Measurements from ENCODE around the gene PLA2G4E. TPM values are rescaled to one million over a fixed set of nuclear protein-coding genes. Genes with fewer than 3 reads are reported as not detected.
A peak's percentile ranks its signal among the peaks of the same experiment; 100 is the strongest.

The PLA2G4E gene
- total RNA-seq, 2 donors from 2014 or later = not detected

- Mint-ChIP-seq H3K4me1 (peaks cover 17% of the 10 kb centered on the region), H3K4me3 (no peak overlapping the region), H3K27ac (no peak overlapping the region), H3K27me3 (ENCODE audit: insufficient read depth) (peaks cover 2% of the 10 kb centered on the region), H3K9me3 (no peaks in the 10 kb centered on the region), H3K36me3 (ENCODE audit: low read depth) (no peaks in the 10 kb centered on the region)
- DNase-seq = peak; percentile 35
- Histone ChIP-seq H3K27me3 (ENCODE audit: control insufficient read depth, insufficient read depth, low read length, poor library complexity, severe bottlenecking) (peaks cover 2% of the 10 kb centered on the region), H3K36me3 (ENCODE audit: control insufficient read depth, insufficient read depth, low read length) (no peaks in the 10 kb centered on the region), H3K9ac (ENCODE audit: extremely low read depth, low read length, poor library complexity, severe bottlenecking) (no peak overlapping the region), H3K27ac (ENCODE audit: low read depth, low read length) (no peak overlapping the region), H3K9me3 (ENCODE audit: control insufficient read depth, low read length) (no peaks in the 10 kb centered on the region), H3K4me1 (ENCODE audit: control insufficient read depth, insufficient read depth, low read length) (peaks cover 4% of the 10 kb centered on the region), H3K4me3 (ENCODE audit: low read length) (no peak overlapping the region)
- 90 to 93% methylated on average over 5 of the region's 5 CpGs for WGBS, 2 experiments (ENCODE audit: insufficient coverage in 1 of 2, insufficient read length in 1 of 2)
- TF ChIP-seq, protein P1, sequence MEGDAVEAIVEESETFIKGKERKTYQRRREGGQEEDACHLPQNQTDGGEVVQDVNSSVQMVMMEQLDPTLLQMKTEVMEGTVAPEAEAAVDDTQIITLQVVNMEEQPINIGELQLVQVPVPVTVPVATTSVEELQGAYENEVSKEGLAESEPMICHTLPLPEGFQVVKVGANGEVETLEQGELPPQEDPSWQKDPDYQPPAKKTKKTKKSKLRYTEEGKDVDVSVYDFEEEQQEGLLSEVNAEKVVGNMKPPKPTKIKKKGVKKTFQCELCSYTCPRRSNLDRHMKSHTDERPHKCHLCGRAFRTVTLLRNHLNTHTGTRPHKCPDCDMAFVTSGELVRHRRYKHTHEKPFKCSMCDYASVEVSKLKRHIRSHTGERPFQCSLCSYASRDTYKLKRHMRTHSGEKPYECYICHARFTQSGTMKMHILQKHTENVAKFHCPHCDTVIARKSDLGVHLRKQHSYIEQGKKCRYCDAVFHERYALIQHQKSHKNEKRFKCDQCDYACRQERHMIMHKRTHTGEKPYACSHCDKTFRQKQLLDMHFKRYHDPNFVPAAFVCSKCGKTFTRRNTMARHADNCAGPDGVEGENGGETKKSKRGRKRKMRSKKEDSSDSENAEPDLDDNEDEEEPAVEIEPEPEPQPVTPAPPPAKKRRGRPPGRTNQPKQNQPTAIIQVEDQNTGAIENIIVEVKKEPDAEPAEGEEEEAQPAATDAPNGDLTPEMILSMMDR (conservative IDR thresholded peaks at IDR 0.05) = no peak
Observed at GRCh38 chr15:41979493-41980266, 41.2 kb downstream of the PLA2G4E start.

- H3K27me3 Mint-ChIP-seq (ENCODE audit: insufficient read depth) = peaks cover 2% of the 10 kb centered on the region
- 86 to 91% methylated on average over 2 to 4 of the region's 4 CpGs for WGBS, 2 experiments (ENCODE audit: insufficient coverage in 1 of 2, insufficient read length in 1 of 2)
- H3K4me3 Mint-ChIP-seq = no peak overlapping the region
- peak; percentile 39 for DNase-seq
- peaks cover 6% of the 10 kb centered on the region for H3K27me3 ChIP-seq (ENCODE audit: control insufficient read depth, insufficient read depth, low read length, poor library complexity, severe bottlenecking)
- no peak overlapping the region for H3K4me3 ChIP-seq (ENCODE audit: low read length)
- H3K9me3 Mint-ChIP-seq = no peaks in the 10 kb centered on the region
- H3K9ac ChIP-seq (ENCODE audit: extremely low read depth, low read length, poor library complexity, severe bottlenecking) = no peak overlapping the region
- no peaks in the 10 kb centered on the region for H3K9me3 ChIP-seq (ENCODE audit: control insufficient read depth, low read length)
- H3K36me3 ChIP-seq (ENCODE audit: control insufficient read depth, insufficient read depth, low read length) = no peaks in the 10 kb centered on the region
- H3K27ac Mint-ChIP-seq = no peak overlapping the region
- H3K4me1 Mint-ChIP-seq = peaks cover 17% of the 10 kb centered on the region
- TF ChIP-seq, protein P1 (conservative IDR thresholded peaks at IDR 0.05) = no peak
- H3K27ac ChIP-seq (ENCODE audit: low read depth, low read length) = no peak overlapping the region
- peaks cover 4% of the 10 kb centered on the region for H3K4me1 ChIP-seq (ENCODE audit: control insufficient read depth, insufficient read depth, low read length)
- no peaks in the 10 kb centered on the region for H3K36me3 Mint-ChIP-seq (ENCODE audit: low read depth)
Observed at GRCh38 chr15:41978534-41978933, 42.3 kb downstream of the PLA2G4E start.

GRCh38 chr15:41977757-41978383 is 43.0 kb downstream of the PLA2G4E start:
- Mint-ChIP-seq H3K27ac (no peak overlapping the region), H3K4me1 (peaks cover 17% of the 10 kb centered on the region), H3K4me3 (no peak overlapping the region), H3K36me3 (ENCODE audit: low read depth) (no peaks in the 10 kb centered on the region), H3K27me3 (ENCODE audit: insufficient read depth) (peaks cover 2% of the 10 kb centered on the region), H3K9me3 (no peaks in the 10 kb centered on the region)
- Histone ChIP-seq H3K27ac (ENCODE audit: low read depth, low read length) (no peak overlapping the region), H3K4me3 (ENCODE audit: low read length) (no peak overlapping the region), H3K9ac (ENCODE audit: extremely low read depth, low read length, poor library complexity, severe bottlenecking) (no peak overlapping the region), H3K36me3 (ENCODE audit: control insufficient read depth, insufficient read depth, low read length) (no peaks in the 10 kb centered on the region), H3K4me1 (ENCODE audit: control insufficient read depth, insufficient read depth, low read length) (peaks cover 4% of the 10 kb centered on the region), H3K27me3 (ENCODE audit: control insufficient read depth, insufficient read depth, low read length, poor library complexity, severe bottlenecking) (peaks cover 6% of the 10 kb centered on the region), H3K9me3 (ENCODE audit: control insufficient read depth, low read length) (no peaks in the 10 kb centered on the region)
- DNase-seq = peak; percentile 10
- TF ChIP-seq, protein P1 (conservative IDR thresholded peaks at IDR 0.05) = no peak
- WGBS, 2 experiments (ENCODE audit: insufficient coverage in 1 of 2, insufficient read length in 1 of 2) = 91 to 94% methylated on average over 4 to 6 of the region's 6 CpGs
